Activated naive CD4-positive, alpha-beta T cell treated with anti-CD3 and anti-CD28 coated beads, Interleukin-2, amount 10 ng/mL, durations not matched to agents 7 days and 5 days (primary cell): ENCODE data around the gene SH3TC2.

ENCODE experiments used
- CTCF ChIA-PET: fragments of 350-600 bp; sonication (Branson Sonifier 250); formaldehyde crosslinking; loops from one replicate; lab custom pipeline; 2021; ENCODE audit warnings: antibody characterized with exemption; lab: Charles Lee
- DNase-seq: peaks from one replicate; pipeline ENCODE4 v3.0.0-alpha.2; 2020
- H3K27ac Mint-ChIP-seq: one replicate; pipeline ENCODE4 v1.8.0; 2021; ENCODE audit warnings: mild to moderate bottlenecking, moderate library complexity, mixed read lengths
- H3K27me3 Mint-ChIP-seq: one replicate; pipeline ENCODE4 v1.8.0; 2021; ENCODE audit warnings: mild to moderate bottlenecking, mixed read lengths
- H3K36me3 Mint-ChIP-seq: one replicate; pipeline ENCODE4 v1.8.0; 2021; ENCODE audit warnings: mixed read lengths
- H3K4me1 Mint-ChIP-seq: one replicate; pipeline ENCODE4 v1.8.0; 2021; ENCODE audit warnings: mixed read lengths
- H3K4me3 Mint-ChIP-seq: one replicate; pipeline ENCODE4 v1.8.0; 2021; ENCODE audit warnings: mild to moderate bottlenecking, moderate library complexity, mixed read lengths
- H3K9me3 Mint-ChIP-seq: one replicate; pipeline ENCODE4 v1.8.0; 2021; ENCODE audit warnings: mixed read lengths

SH3TC2 gene

GRCh38 chr5:148996270-148996669 is 66.6 kb downstream of the SH3TC2 start:
- CTCF ChIA-PET: interaction anchor here (1.0 to 3.3 kb wide), 9 partner anchors 9 to 277 kb away, joined by 3 to 15 read pairs (median 6); no protein-coding TSS in a partner anchor
- H3K27me3 Mint-ChIP-seq: peaks cover 18% of the 10 kb centered on the region
- H3K4me3 Mint-ChIP-seq: no peak overlapping the region
- H3K9me3 Mint-ChIP-seq: no peaks in the 10 kb centered on the region
- no peak overlapping the region for H3K27ac Mint-ChIP-seq
- no peak for DNase-seq
- H3K36me3 Mint-ChIP-seq: no peaks in the 10 kb centered on the region
- H3K4me1 Mint-ChIP-seq: no peaks in the 10 kb centered on the region

- Mint-ChIP-seq H3K27me3 (peaks cover 18% of the 10 kb centered on the region), H3K27ac (no peak overlapping the region), H3K4me3 (no peak overlapping the region), H3K36me3 (no peaks in the 10 kb centered on the region), H3K9me3 (no peaks in the 10 kb centered on the region), H3K4me1 (no peaks in the 10 kb centered on the region)
- DNase-seq: no peak
- CTCF ChIA-PET: interaction anchor here (1.2 to 1.9 kb wide), 6 partner anchors 9 to 263 kb away, joined by 3 to 10 read pairs (median 7); no protein-coding TSS in a partner anchor
These were observed 67.1 kb downstream of the SH3TC2 start for GRCh38 chr5:148995791-148996190.

GRCh38 chr5:148993283-148993936 is 69.5 kb downstream of the SH3TC2 start:
- Mint-ChIP-seq H3K27me3 (peaks cover 20% of the 10 kb centered on the region), H3K4me3 (no peak overlapping the region), H3K4me1 (no peaks in the 10 kb centered on the region), H3K27ac (no peak overlapping the region), H3K36me3 (no peaks in the 10 kb centered on the region), H3K9me3 (no peaks in the 10 kb centered on the region)
- CTCF ChIA-PET: interaction anchor here (1.1 to 1.3 kb wide), 3 partner anchors 9 to 252 kb away, joined by 3 to 4 read pairs (median 4); no protein-coding TSS in a partner anchor
- no peak for DNase-seq

GRCh38 chr5:148992265-148992664 is 70.6 kb downstream of the SH3TC2 start:
- no peaks in the 10 kb centered on the region for H3K36me3 Mint-ChIP-seq
- H3K4me1 Mint-ChIP-seq: no peaks in the 10 kb centered on the region
- CTCF ChIA-PET: interaction anchor here (1.0 kb wide), 1 partner anchor 261 kb away, joined by 3 read pairs; no protein-coding TSS in a partner anchor
- H3K27ac Mint-ChIP-seq: no peak overlapping the region
- no peak overlapping the region for H3K4me3 Mint-ChIP-seq
- no peak for DNase-seq
- H3K27me3 Mint-ChIP-seq: peaks cover 19% of the 10 kb centered on the region
- no peaks in the 10 kb centered on the region for H3K9me3 Mint-ChIP-seq

- peaks cover 14% of the 10 kb centered on the region for H3K27me3 Mint-ChIP-seq
- H3K4me1 Mint-ChIP-seq: no peaks in the 10 kb centered on the region
- CTCF ChIA-PET: interaction anchor here (1.0 to 1.2 kb wide), 4 partner anchors 34 to 261 kb away, joined by 3 to 5 read pairs (median 3); no protein-coding TSS in a partner anchor
- no peaks in the 10 kb centered on the region for H3K9me3 Mint-ChIP-seq
- no peaks in the 10 kb centered on the region for H3K36me3 Mint-ChIP-seq
- H3K4me3 Mint-ChIP-seq: no peak overlapping the region
- DNase-seq: no peak
- no peak overlapping the region for H3K27ac Mint-ChIP-seq
These were observed 71.3 kb downstream of the SH3TC2 start for GRCh38 chr5:148991566-148991965.

- Mint-ChIP-seq H3K9me3 (no peaks in the 10 kb centered on the region), H3K36me3 (no peaks in the 10 kb centered on the region), H3K4me3 (no peak overlapping the region), H3K27me3 (peaks cover 6% of the 10 kb centered on the region), H3K27ac (no peak overlapping the region), H3K4me1 (no peaks in the 10 kb centered on the region)
- CTCF ChIA-PET: interaction anchor here (1.0 to 1.3 kb wide), 4 partner anchors 33 to 250 kb away, joined by 3 to 5 read pairs (median 4); no protein-coding TSS in a partner anchor
- DNase-seq: no peak
These were observed 72.0 kb downstream of the SH3TC2 start for GRCh38 chr5:148990817-148991216.

GRCh38 chr5:148989567-148989966 is 73.3 kb downstream of the SH3TC2 start:
- DNase-seq: no peak
- no peak overlapping the region for H3K27ac Mint-ChIP-seq
- no peaks in the 10 kb centered on the region for H3K9me3 Mint-ChIP-seq
- no peaks in the 10 kb centered on the region for H3K36me3 Mint-ChIP-seq
- H3K4me3 Mint-ChIP-seq: no peak overlapping the region
- H3K27me3 Mint-ChIP-seq: peaks cover 4% of the 10 kb centered on the region
- H3K4me1 Mint-ChIP-seq: no peaks in the 10 kb centered on the region
- CTCF ChIA-PET: interaction anchor here (0.8 to 2.0 kb wide), 3 partner anchors 12 to 169 kb away, joined by 3 to 8 read pairs (median 4); no protein-coding TSS in a partner anchor

GRCh38 chr5:148988328-148988727 is 74.5 kb downstream of the SH3TC2 start:
- CTCF ChIA-PET: interaction anchor here (0.7 to 2.0 kb wide), 2 partner anchors 30 to 257 kb away, joined by 3 to 8 read pairs; no protein-coding TSS in a partner anchor
- no peaks in the 10 kb centered on the region for H3K9me3 Mint-ChIP-seq
- H3K27me3 Mint-ChIP-seq: peaks cover 8% of the 10 kb centered on the region
- H3K4me1 Mint-ChIP-seq: no peaks in the 10 kb centered on the region
- no peaks in the 10 kb centered on the region for H3K36me3 Mint-ChIP-seq
- no peak for DNase-seq
- H3K27ac Mint-ChIP-seq: no peak overlapping the region
- no peak overlapping the region for H3K4me3 Mint-ChIP-seq

GRCh38 chr5:148986636-148987035 is 76.2 kb downstream of the SH3TC2 start:
- H3K9me3 Mint-ChIP-seq: no peaks in the 10 kb centered on the region
- CTCF ChIA-PET: interaction anchor here (1.4 kb wide), 1 partner anchor 10 kb away, joined by 3 read pairs; no protein-coding TSS in a partner anchor
- H3K27ac Mint-ChIP-seq: no peak overlapping the region
- DNase-seq: no peak
- H3K27me3 Mint-ChIP-seq: peaks cover 10% of the 10 kb centered on the region
- H3K4me3 Mint-ChIP-seq: no peak overlapping the region
- no peaks in the 10 kb centered on the region for H3K36me3 Mint-ChIP-seq
- H3K4me1 Mint-ChIP-seq: no peaks in the 10 kb centered on the region

- H3K4me1 Mint-ChIP-seq: no peaks in the 10 kb centered on the region
- CTCF ChIA-PET: interaction anchor here (0.8 to 1.3 kb wide), 3 partner anchors 10 to 242 kb away, joined by 3 to 4 read pairs (median 4); no protein-coding TSS in a partner anchor
- H3K27me3 Mint-ChIP-seq: peaks cover 10% of the 10 kb centered on the region
- H3K27ac Mint-ChIP-seq: no peak overlapping the region
- no peak for DNase-seq
- H3K4me3 Mint-ChIP-seq: no peak overlapping the region
- no peaks in the 10 kb centered on the region for H3K9me3 Mint-ChIP-seq
- no peaks in the 10 kb centered on the region for H3K36me3 Mint-ChIP-seq
These were observed 78.5 kb downstream of the SH3TC2 start for GRCh38 chr5:148984345-148984744.

- H3K4me3 Mint-ChIP-seq: no peak overlapping the region
- CTCF ChIA-PET: interaction anchor here (1.2 kb wide), 1 partner anchor 239 kb away, joined by 3 read pairs; no protein-coding TSS in a partner anchor
These were observed 81.5 kb downstream of the SH3TC2 start for GRCh38 chr5:148981353-148981752.

GRCh38 chr5:148980731-148981130 is 82.1 kb downstream of the SH3TC2 start:
- Mint-ChIP-seq H3K4me1 (no peaks in the 10 kb centered on the region), H3K9me3 (no peaks in the 10 kb centered on the region), H3K36me3 (no peaks in the 10 kb centered on the region), H3K27ac (no peak overlapping the region), H3K4me3 (no peak overlapping the region), H3K27me3 (peaks cover 10% of the 10 kb centered on the region)
- CTCF ChIA-PET: interaction anchor here (1.0 to 2.7 kb wide), 3 partner anchors 23 to 239 kb away, joined by 3 to 8 read pairs (median 3); no protein-coding TSS in a partner anchor
- no peak for DNase-seq

More at GRCh38 chr5:148981353-148981752, 81.5 kb downstream of the SH3TC2 start:
- H3K27ac Mint-ChIP-seq: no peak overlapping the region
- H3K4me1 Mint-ChIP-seq: no peaks in the 10 kb centered on the region
- H3K36me3 Mint-ChIP-seq: no peaks in the 10 kb centered on the region
- no peaks in the 10 kb centered on the region for H3K9me3 Mint-ChIP-seq
- peaks cover 10% of the 10 kb centered on the region for H3K27me3 Mint-ChIP-seq
- no peak for DNase-seq

- H3K27ac Mint-ChIP-seq: no peak overlapping the region
- no peak for DNase-seq
- no peaks in the 10 kb centered on the region for H3K36me3 Mint-ChIP-seq
- H3K9me3 Mint-ChIP-seq: no peaks in the 10 kb centered on the region
- no peaks in the 10 kb centered on the region for H3K4me1 Mint-ChIP-seq
- peaks cover 10% of the 10 kb centered on the region for H3K27me3 Mint-ChIP-seq
- no peak overlapping the region for H3K4me3 Mint-ChIP-seq
- CTCF ChIA-PET: interaction anchor here (0.5 to 2.7 kb wide), 4 partner anchors 21 to 1151 kb away, joined by 3 to 8 read pairs (median 4); no protein-coding TSS in a partner anchor
These were observed 83.7 kb downstream of the SH3TC2 start for GRCh38 chr5:148979083-148979723.
